Sigmoid colon (tissue), 4 donors: ENCODE results near the gene WDR4.

Source experiments
- EP300 ChIP-seq, 4 donors: sonication (generic); formaldehyde crosslinking; IDR thresholded peaks; one replicate each; pipeline ENCODE4 v1.6.1; 2017; ENCODE audit warnings: antibody characterized with exemption in 4 of 4
- TF ChIP-seq, protein P1 (sequence below), 4 experiments: fragments of 450-650 bp in 3 of 4; fragments of 200-600 bp in 1 of 4; IDR thresholded peaks; one replicate each; pipeline ENCODE4 v1.5.1; 2016 to 2019; ENCODE audit warnings: antibody characterized with exemption in 4 of 4, mild to moderate bottlenecking in 3 of 4, moderate library complexity in 2 of 4

DNA sequence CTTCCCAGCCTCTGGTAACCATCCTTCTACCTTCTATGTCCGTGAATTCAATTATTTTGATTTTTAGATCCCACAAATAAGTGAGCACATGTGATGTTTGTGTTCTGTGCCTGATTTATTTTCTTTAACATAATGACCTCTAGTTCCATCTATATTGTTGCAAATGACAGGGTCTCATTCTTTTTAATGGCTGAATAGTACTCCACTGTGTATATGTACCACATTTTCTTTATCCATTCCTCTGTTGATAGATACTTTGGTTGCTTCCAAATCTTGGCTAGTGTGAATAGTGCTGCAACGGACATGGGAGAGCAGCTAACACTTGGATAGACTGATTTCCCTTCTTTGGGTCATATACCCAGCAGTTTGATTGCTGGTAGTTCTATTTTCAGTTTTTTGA is 51.8 kb downstream of the WDR4 start:
- TF ChIP-seq, protein P1, sequence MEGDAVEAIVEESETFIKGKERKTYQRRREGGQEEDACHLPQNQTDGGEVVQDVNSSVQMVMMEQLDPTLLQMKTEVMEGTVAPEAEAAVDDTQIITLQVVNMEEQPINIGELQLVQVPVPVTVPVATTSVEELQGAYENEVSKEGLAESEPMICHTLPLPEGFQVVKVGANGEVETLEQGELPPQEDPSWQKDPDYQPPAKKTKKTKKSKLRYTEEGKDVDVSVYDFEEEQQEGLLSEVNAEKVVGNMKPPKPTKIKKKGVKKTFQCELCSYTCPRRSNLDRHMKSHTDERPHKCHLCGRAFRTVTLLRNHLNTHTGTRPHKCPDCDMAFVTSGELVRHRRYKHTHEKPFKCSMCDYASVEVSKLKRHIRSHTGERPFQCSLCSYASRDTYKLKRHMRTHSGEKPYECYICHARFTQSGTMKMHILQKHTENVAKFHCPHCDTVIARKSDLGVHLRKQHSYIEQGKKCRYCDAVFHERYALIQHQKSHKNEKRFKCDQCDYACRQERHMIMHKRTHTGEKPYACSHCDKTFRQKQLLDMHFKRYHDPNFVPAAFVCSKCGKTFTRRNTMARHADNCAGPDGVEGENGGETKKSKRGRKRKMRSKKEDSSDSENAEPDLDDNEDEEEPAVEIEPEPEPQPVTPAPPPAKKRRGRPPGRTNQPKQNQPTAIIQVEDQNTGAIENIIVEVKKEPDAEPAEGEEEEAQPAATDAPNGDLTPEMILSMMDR (IDR thresholded peaks at IDR 0.05), result no peak
- TF ChIP-seq EP300 (IDR thresholded peaks at IDR 0.05), result no peak
